PC-9 (cell line): ENCODE data around the gene POMP.

Experiments used
- CTCF ChIP-seq: fragments of 200-600 bp; sonication (generic); conservative IDR thresholded peaks from 2 replicates; pipeline ENCODE4 v1.6.1; 2017; ENCODE audit warnings: mixed run types, antibody characterized with exemption, mild to moderate bottlenecking, moderate library complexity
- EZH2 ChIP-seq: fragments of 200-600 bp; sonication (generic); IDR thresholded peaks from 2 replicates; pipeline ENCODE4 v1.8.0; 2017; ENCODE audit warnings: antibody characterized with exemption, low read depth

- TF ChIP-seq CTCF, result no peak
- TF ChIP-seq EZH2, result no peak
These were observed 64.9 kb downstream of the POMP start for GRCh38 chr13:28723806-28724205.
